ENCODE measurements around the gene ST3GAL3.

Gene ST3GAL3

DNA sequence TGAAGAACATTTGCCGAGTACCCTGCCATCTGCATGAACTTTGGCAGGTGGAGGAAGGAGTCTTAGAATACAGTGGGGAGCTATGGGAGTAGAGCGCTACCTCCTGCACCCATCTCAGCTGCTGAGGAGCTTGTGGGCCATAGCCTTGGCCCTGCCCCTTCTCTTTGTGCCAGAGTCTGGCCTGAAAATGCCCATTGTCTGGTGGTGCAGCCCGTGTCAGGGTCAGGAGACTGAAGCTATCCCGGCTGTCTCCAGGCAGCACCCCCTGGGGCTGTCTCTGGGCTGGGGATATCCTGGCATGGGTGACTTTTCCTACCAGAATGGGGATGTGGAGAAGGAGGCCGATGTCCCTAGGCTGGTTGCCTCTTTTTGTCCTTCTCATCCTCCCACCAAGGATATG lies 246.7 kb downstream of the ST3GAL3 start:
- no peak for TF ChIP-seq SUZ12 (IDR thresholded peaks at IDR 0.05; ENCODE audit: extremely low read depth, insufficient read depth, insufficient read length)
- TF ChIP-seq YY1 (IDR thresholded peaks at IDR 0.05; ENCODE audit: insufficient read depth, insufficient read length), result no peak
- TF ChIP-seq ZNF274 (IDR thresholded peaks at IDR 0.05; ENCODE audit: low read depth, low read length), result no peak
- no peaks in the 10 kb centered on the region for H3K27me3 ChIP-seq (ENCODE audit: insufficient read depth, insufficient read length)
- H3K4me1 ChIP-seq (ENCODE audit: insufficient read depth, insufficient read length), result no peaks in the 10 kb centered on the region

GRCh38 chr1:43956234-43956633 lies 248.9 kb downstream of the ST3GAL3 start:
- H3K9me3 ChIP-seq (ENCODE audit: insufficient read depth, low read length), result no peaks in the 10 kb centered on the region
- no peaks in the 10 kb centered on the region for H3K4me1 ChIP-seq (ENCODE audit: insufficient read depth, insufficient read length)
- no peak overlapping the region for H3K4me3 ChIP-seq (ENCODE audit: insufficient read length, low read depth)
- DNase-seq (ENCODE audit: low read depth, low spot score), result no peak
- peaks cover 55% of the 10 kb centered on the region for H3K36me3 ChIP-seq (ENCODE audit: insufficient read depth, insufficient read length, low read length)
- H3K9ac ChIP-seq (ENCODE audit: insufficient read length, low read depth), result no peak overlapping the region
- TF ChIP-seq YY1 (IDR thresholded peaks at IDR 0.05; ENCODE audit: insufficient read depth, insufficient read length), result no peak
- no peak for TF ChIP-seq SUZ12 (IDR thresholded peaks at IDR 0.05; ENCODE audit: extremely low read depth, insufficient read depth, insufficient read length)
- TF ChIP-seq ZNF274 (IDR thresholded peaks at IDR 0.05; ENCODE audit: low read depth, low read length), result no peak
- H3K27me3 ChIP-seq (ENCODE audit: insufficient read depth, insufficient read length), result no peaks in the 10 kb centered on the region

More for the DNA sequence above, 246.7 kb downstream of the ST3GAL3 start:
- Histone ChIP-seq H3K9me3 (ENCODE audit: insufficient read depth, low read length) (no peaks in the 10 kb centered on the region), H3K9ac (ENCODE audit: insufficient read length, low read depth) (no peak overlapping the region), H3K4me3 (ENCODE audit: insufficient read length, low read depth) (no peak overlapping the region), H3K36me3 (ENCODE audit: insufficient read depth, insufficient read length, low read length) (peaks cover 55% of the 10 kb centered on the region)
- no peak for DNase-seq (ENCODE audit: low read depth, low spot score)

- Histone ChIP-seq H3K4me1 (ENCODE audit: insufficient read depth, insufficient read length) (no peaks in the 10 kb centered on the region), H3K27me3 (ENCODE audit: insufficient read depth, insufficient read length) (no peaks in the 10 kb centered on the region), H3K4me3 (ENCODE audit: insufficient read length, low read depth) (no peak overlapping the region), H3K9ac (ENCODE audit: insufficient read length, low read depth) (no peak overlapping the region), H3K36me3 (ENCODE audit: insufficient read depth, insufficient read length, low read length) (peaks cover 64% of the 10 kb centered on the region), H3K9me3 (ENCODE audit: insufficient read depth, low read length) (no peaks in the 10 kb centered on the region)
- no peak for TF ChIP-seq YY1 (IDR thresholded peaks at IDR 0.05; ENCODE audit: insufficient read depth, insufficient read length)
- no peak for TF ChIP-seq SUZ12 (IDR thresholded peaks at IDR 0.05; ENCODE audit: extremely low read depth, insufficient read depth, insufficient read length)
- no peak for TF ChIP-seq ZNF274 (IDR thresholded peaks at IDR 0.05; ENCODE audit: low read depth, low read length)
- DNase-seq (ENCODE audit: low read depth, low spot score), result no peak
Observed at GRCh38 chr1:43957407-43958040, 250.2 kb downstream of the ST3GAL3 start.

DNA sequence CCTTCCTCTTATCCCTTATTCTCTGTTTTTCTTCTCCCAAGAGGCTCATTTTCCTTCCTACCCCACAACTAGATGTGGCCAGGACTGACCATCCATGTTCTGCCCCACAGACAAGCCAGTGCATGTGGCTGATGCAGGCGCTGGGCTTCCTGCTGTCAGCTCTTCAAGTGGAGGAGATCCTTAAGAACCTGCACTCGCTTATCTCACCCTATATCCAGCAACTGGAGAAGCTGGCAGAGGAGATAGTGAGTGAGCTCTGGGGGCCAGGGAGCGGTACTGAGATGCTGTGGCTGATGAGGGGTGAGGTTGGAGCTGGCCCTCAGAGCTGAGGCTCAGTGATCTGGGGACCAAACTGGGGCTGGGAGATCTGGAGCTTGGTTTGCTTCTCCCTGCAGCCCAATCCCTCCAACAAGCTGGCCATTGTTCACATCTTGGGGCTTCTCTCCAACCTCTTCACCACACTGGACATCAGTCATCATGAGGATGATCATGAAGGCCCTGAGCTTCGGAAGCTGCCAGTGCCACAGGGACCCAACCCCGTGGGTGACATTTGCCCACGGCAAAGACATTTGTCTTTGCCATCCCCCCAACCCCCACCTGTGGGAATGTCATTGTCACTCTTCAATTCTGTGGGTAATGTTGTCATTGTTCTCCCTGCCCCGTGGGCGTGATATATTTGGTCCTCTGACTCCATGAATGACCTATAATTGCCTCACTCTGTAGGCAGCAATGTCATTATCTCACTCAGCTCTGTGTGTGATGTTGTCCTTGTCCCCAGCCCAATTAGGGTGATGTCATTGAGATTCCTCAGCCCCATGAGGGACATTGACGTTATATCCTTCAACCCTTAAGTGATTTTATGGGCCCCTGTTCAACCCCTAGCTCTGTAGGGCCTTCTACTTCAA lies 251.3 kb downstream of the ST3GAL3 start:
- Histone ChIP-seq H3K27me3 (ENCODE audit: insufficient read depth, insufficient read length) (no peaks in the 10 kb centered on the region), H3K4me3 (ENCODE audit: insufficient read length, low read depth) (no peak overlapping the region), H3K36me3 (ENCODE audit: insufficient read depth, insufficient read length, low read length) (peaks cover 74% of the 10 kb centered on the region), H3K4me1 (ENCODE audit: insufficient read depth, insufficient read length) (no peaks in the 10 kb centered on the region), H3K9me3 (ENCODE audit: insufficient read depth, low read length) (no peaks in the 10 kb centered on the region), H3K9ac (ENCODE audit: insufficient read length, low read depth) (no peak overlapping the region)
- no peak for DNase-seq (ENCODE audit: low read depth, low spot score)
- no peak for TF ChIP-seq ZNF274 (IDR thresholded peaks at IDR 0.05; ENCODE audit: low read depth, low read length)
- no peak for TF ChIP-seq YY1 (IDR thresholded peaks at IDR 0.05; ENCODE audit: insufficient read depth, insufficient read length)
- no peak for TF ChIP-seq SUZ12 (IDR thresholded peaks at IDR 0.05; ENCODE audit: extremely low read depth, insufficient read depth, insufficient read length)

DNA sequence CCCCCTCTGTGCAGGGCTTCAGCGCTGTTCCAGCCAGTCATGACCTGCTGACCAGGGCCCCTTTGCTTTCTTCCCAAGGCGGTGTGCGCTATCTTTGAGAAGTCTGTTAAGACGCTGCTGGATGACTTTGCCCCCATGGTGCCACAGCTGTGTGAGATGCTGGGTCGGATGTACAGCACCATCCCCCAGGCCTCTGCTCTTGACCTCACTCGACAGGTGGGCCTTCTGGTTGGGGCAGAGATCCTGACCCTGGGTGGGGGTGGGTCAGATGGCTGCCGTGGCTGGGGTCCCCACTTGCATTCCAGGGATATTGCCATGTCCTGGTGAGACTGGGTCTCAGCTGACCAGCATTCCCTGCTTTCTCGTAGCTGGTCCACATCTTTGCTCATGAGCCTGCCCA lies 253.5 kb downstream of the ST3GAL3 start:
- TF ChIP-seq ZNF274 (IDR thresholded peaks at IDR 0.05; ENCODE audit: low read depth, low read length), result no peak
- no peak for TF ChIP-seq YY1 (IDR thresholded peaks at IDR 0.05; ENCODE audit: insufficient read depth, insufficient read length)
- TF ChIP-seq SUZ12 (IDR thresholded peaks at IDR 0.05; ENCODE audit: extremely low read depth, insufficient read depth, insufficient read length), result no peak
- no peaks in the 10 kb centered on the region for H3K27me3 ChIP-seq (ENCODE audit: insufficient read depth, insufficient read length)
- DNase-seq (ENCODE audit: low read depth, low spot score), result no peak
- H3K4me3 ChIP-seq (ENCODE audit: insufficient read length, low read depth), result no peak overlapping the region
- no peak overlapping the region for H3K9ac ChIP-seq (ENCODE audit: insufficient read length, low read depth)
- H3K4me1 ChIP-seq (ENCODE audit: insufficient read depth, insufficient read length), result no peaks in the 10 kb centered on the region
- peaks cover 86% of the 10 kb centered on the region for H3K36me3 ChIP-seq (ENCODE audit: insufficient read depth, insufficient read length, low read length)
- no peaks in the 10 kb centered on the region for H3K9me3 ChIP-seq (ENCODE audit: insufficient read depth, low read length)

- no peak for TF ChIP-seq SUZ12 (IDR thresholded peaks at IDR 0.05; ENCODE audit: extremely low read depth, insufficient read depth, insufficient read length)
- TF ChIP-seq YY1 (IDR thresholded peaks at IDR 0.05; ENCODE audit: insufficient read depth, insufficient read length), result no peak
- no peak for TF ChIP-seq ZNF274 (IDR thresholded peaks at IDR 0.05; ENCODE audit: low read depth, low read length)
- Histone ChIP-seq H3K9ac (ENCODE audit: insufficient read length, low read depth) (no peak overlapping the region), H3K4me3 (ENCODE audit: insufficient read length, low read depth) (no peak overlapping the region), H3K4me1 (ENCODE audit: insufficient read depth, insufficient read length) (no peaks in the 10 kb centered on the region), H3K27me3 (ENCODE audit: insufficient read depth, insufficient read length) (no peaks in the 10 kb centered on the region), H3K36me3 (ENCODE audit: insufficient read depth, insufficient read length, low read length) (peaks cover 87% of the 10 kb centered on the region), H3K9me3 (ENCODE audit: insufficient read depth, low read length) (no peaks in the 10 kb centered on the region)
- no peak for DNase-seq (ENCODE audit: low read depth, low spot score)
Observed at GRCh38 chr1:43961692-43962091, 254.4 kb downstream of the ST3GAL3 start.

DNA sequence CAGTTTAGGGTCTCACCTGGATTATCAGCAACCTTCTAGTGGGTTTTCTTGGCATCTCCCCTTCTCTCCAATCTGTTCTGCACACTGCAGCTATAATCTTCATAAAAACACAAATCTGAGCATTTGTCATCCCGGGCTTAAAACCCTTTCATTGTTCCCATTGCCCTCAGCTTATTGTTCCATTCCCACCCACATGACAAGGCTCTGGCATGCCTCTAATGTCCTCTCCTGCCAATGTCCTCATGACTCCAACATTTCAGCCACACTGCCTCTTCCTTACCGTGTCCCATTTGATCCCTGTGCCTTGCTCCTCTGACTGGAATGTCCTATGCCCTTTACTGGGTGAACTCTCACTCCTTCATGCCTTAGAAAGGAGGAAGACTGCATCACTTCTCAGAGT lies 255.0 kb downstream of the ST3GAL3 start:
- H3K36me3 ChIP-seq (ENCODE audit: insufficient read depth, insufficient read length, low read length), result peaks cover 87% of the 10 kb centered on the region
- TF ChIP-seq SUZ12 (IDR thresholded peaks at IDR 0.05; ENCODE audit: extremely low read depth, insufficient read depth, insufficient read length) (no peak), ZNF274 (IDR thresholded peaks at IDR 0.05; ENCODE audit: low read depth, low read length) (no peak), YY1 (IDR thresholded peaks at IDR 0.05; ENCODE audit: insufficient read depth, insufficient read length) (no peak)
- no peak for DNase-seq (ENCODE audit: low read depth, low spot score)
- no peaks in the 10 kb centered on the region for H3K9me3 ChIP-seq (ENCODE audit: insufficient read depth, low read length)
- H3K27me3 ChIP-seq (ENCODE audit: insufficient read depth, insufficient read length), result no peaks in the 10 kb centered on the region
- no peaks in the 10 kb centered on the region for H3K4me1 ChIP-seq (ENCODE audit: insufficient read depth, insufficient read length)
- no peak overlapping the region for H3K9ac ChIP-seq (ENCODE audit: insufficient read length, low read depth)
- H3K4me3 ChIP-seq (ENCODE audit: insufficient read length, low read depth), result no peak overlapping the region

Data from NT2/D1 (cell line).